Left colon (tissue), 2 donors: ENCODE results near the gene KRTDAP. TPM values are rescaled to one million over a fixed set of nuclear protein-coding genes. Genes with fewer than 3 reads are reported as not detected.

Source experiments
- ATAC-seq: fragments of 200-7000 bp; cut with Tn5 transposase; one replicate; pipeline ENCODE4 v1.9.1; 2020; ENCODE audit warnings: mild to moderate bottlenecking, moderate library complexity
- DNase-seq, 2 donors: peaks; one replicate each; pipeline ENCODE4 v3.0.0-alpha.2; 2020
- intact Hi-C, 2 donors: fragments of 100-400 bp; cut with DNase I in 1 of 2; cut with micrococcal nuclease in 1 of 2; formaldehyde crosslinking; loops; one replicate each; pipeline versions ENCODE4 v1.11.2 to v1.14.0; 2022; cut with DNase I, micrococcal nuclease
- total RNA-seq, 2 donors: library from RNA; stranded (reverse); fragmentation: NEBNext Ultra II Directional; extraction: Animal tissue kit (Norgen Biotek cat#: 25700); gene quantifications; one replicate each; pipeline ENCODE4 v1.2.1, GENCODE V29; 2021
- donor health status: DM: no; HTN: no; CAD: no.
- donor health status: DM: yes; HTN: yes; CAD: no.

Gene KRTDAP
- total RNA-seq, 2 donors from 2014 or later = not detected

- DNase-seq (peak; percentile 31 to 55), ATAC-seq (peak; percentile 75)
- intact Hi-C loops = no loop called here
These were observed 52.8 kb downstream of the KRTDAP start for GRCh38 chr19:35437406-35437951.

Other genes with a start within 250 kb of the KRTDAP start
- 100 to 1,000 TPM; 323 to 324 TPM for gene LSR, start 241.5 kb downstream of the KRTDAP start, total RNA-seq
- gene USF2, start 221.5 kb downstream of the KRTDAP start, total RNA-seq = 10 to 100 TPM; 85.9 to 96.2 TPM
- gene HAMP, start 207.9 kb downstream of the KRTDAP start, total RNA-seq = not detected
- gene MAG, start 198.3 kb downstream of the KRTDAP start, total RNA-seq = not detected
- 1 to 10 TPM; 2.5 to 3.2 TPM for gene CD22, start 161.3 kb downstream of the KRTDAP start, total RNA-seq
- under 1 TPM in 1 of 2 donors, not detected in 1; 0.11 TPM for gene FFAR1, start 142.6 kb downstream of the KRTDAP start, total RNA-seq
- not detected for gene FFAR3, start 132.0 kb downstream of the KRTDAP start, total RNA-seq
- not detected for gene GPR42, start 119.4 kb downstream of the KRTDAP start, total RNA-seq
- 1 to 10 TPM; 1.2 to 1.8 TPM for gene FFAR2, start 42.2 kb downstream of the KRTDAP start, total RNA-seq
- gene DMKN, start 23.2 kb upstream of the KRTDAP start, total RNA-seq = 10 to 100 TPM in 1 of 2 donors, 1 to 10 TPM in 1; 8.8 to 13.8 TPM
- not detected for gene SBSN, start 37.8 kb upstream of the KRTDAP start, total RNA-seq
- gene GAPDHS, start 43.0 kb upstream of the KRTDAP start, total RNA-seq = not detected
- gene TMEM147, start 55.2 kb upstream of the KRTDAP start, total RNA-seq = 10 to 100 TPM; 55.1 to 61.2 TPM
- gene ATP4A, start 73.2 kb upstream of the KRTDAP start, total RNA-seq = not detected
- not detected for gene PMIS2, start 95.7 kb upstream of the KRTDAP start, total RNA-seq
- gene HAUS5, start 122.3 kb upstream of the KRTDAP start, total RNA-seq = 1 to 10 TPM; 5.0 to 7.7 TPM
- gene RBM42, start 138.6 kb upstream of the KRTDAP start, total RNA-seq = 10 to 100 TPM; 66.5 to 73.7 TPM
- gene ETV2, start 151.3 kb upstream of the KRTDAP start, total RNA-seq = 1 to 10 TPM in 1 of 2 donors, under 1 TPM in 1; 0.87 to 1.7 TPM
- gene COX6B1, start 157.9 kb upstream of the KRTDAP start, total RNA-seq = 100 to 1,000 TPM; 725 to 901 TPM
- under 1 TPM; 0.20 to 0.27 TPM for gene UPK1A, start 176.1 kb upstream of the KRTDAP start, total RNA-seq
- gene ZBTB32, start 214.1 kb upstream of the KRTDAP start, total RNA-seq = 1 to 10 TPM in 1 of 2 donors, under 1 TPM in 1; 0.15 to 1.1 TPM
- 10 to 100 TPM; 34.8 to 40.1 TPM for gene KMT2B, start 227.5 kb upstream of the KRTDAP start, total RNA-seq